NCI-H1436 treated with DMSO at 0.1 percent for 48 hours (cell line): Measurements from ENCODE around the gene VPS54.
"Not testable (repeated sequence)": the region's sequence is repeated elsewhere in the genome, so short reads cannot be mapped to it uniquely, and the experiment has no call there.

ENCODE experiments used
- DNase-seq: peaks from one replicate; lab custom pipeline; 2025; lab: John Stamatoyannopoulos, UW

The VPS54 gene

GRCh38 chr2:63872571-63873328 lies 146.5 kb downstream of the VPS54 start:
- no peak for DNase-seq

- no peak for DNase-seq
These were observed 147.4 kb downstream of the VPS54 start for GRCh38 chr2:63871864-63872263.

- no peak for DNase-seq
These were observed 148.5 kb downstream of the VPS54 start for GRCh38 chr2:63870679-63871078.

GRCh38 chr2:63866009-63866709 lies 153.1 kb downstream of the VPS54 start:
- no peak for DNase-seq

GRCh38 chr2:63865159-63865799 lies 153.9 kb downstream of the VPS54 start:
- no peak for DNase-seq

- no peak for DNase-seq
These were observed 155.5 kb downstream of the VPS54 start for GRCh38 chr2:63863707-63864106.

- DNase-seq = no peak
These were observed 156.4 kb downstream of the VPS54 start for GRCh38 chr2:63862806-63863205.

- no peak for DNase-seq
These were observed 157.9 kb downstream of the VPS54 start for GRCh38 chr2:63861220-63861822.

- no peak for DNase-seq
These were observed 160.9 kb downstream of the VPS54 start for GRCh38 chr2:63858291-63858690.

- DNase-seq = no peak
These were observed 163.0 kb downstream of the VPS54 start for GRCh38 chr2:63856303-63856603.

GRCh38 chr2:63855418-63856302 lies 163.6 kb downstream of the VPS54 start:
- no peak for DNase-seq

- DNase-seq = no peak
These were observed 165.5 kb downstream of the VPS54 start for GRCh38 chr2:63853527-63854310.

GRCh38 chr2:63851691-63852311 lies 167.4 kb downstream of the VPS54 start:
- no peak for DNase-seq

- DNase-seq = no peak
These were observed 168.6 kb downstream of the VPS54 start for GRCh38 chr2:63850649-63851048.

- DNase-seq = no peak
These were observed 169.0 kb downstream of the VPS54 start for GRCh38 chr2:63850204-63850571.

GRCh38 chr2:63849381-63850203 lies 169.6 kb downstream of the VPS54 start:
- no peak for DNase-seq

- DNase-seq = not testable (repeated sequence)
These were observed 171.7 kb downstream of the VPS54 start for GRCh38 chr2:63847571-63847970.

- no peak for DNase-seq
These were observed 172.7 kb downstream of the VPS54 start for GRCh38 chr2:63846487-63846886.

GRCh38 chr2:63845866-63846265 lies 173.4 kb downstream of the VPS54 start:
- DNase-seq = no peak

- no peak for DNase-seq
These were observed 174.6 kb downstream of the VPS54 start for GRCh38 chr2:63844616-63845015.
